HepG2 (cell line): ENCODE results near the gene PAX7. TPM values are rescaled to one million over a fixed set of nuclear protein-coding genes. Genes with fewer than 3 reads are reported as not detected.

Experiments used
- ATAC-seq: fragments of 200-7000 bp; cut with Tn5 transposase; 3 replicates; pipeline ENCODE4 v1.9.1; 2020; ENCODE audit warnings: mild to moderate bottlenecking, moderate library complexity
- BruUV-seq: library from RNA; stranded (reverse); fragments of 400-500 nt; replicated peaks from 2 replicates; lab custom pipeline; 2021; lab: Mats Ljungman, UMichigan
- CTCF ChIA-PET: fragments of 300-600 bp; formaldehyde crosslinking; extraction: SDS; loops from one replicate; lab custom pipeline; 2021; ENCODE audit warnings: low total read pairs, inconsistent platforms, low intra/inter-chr PET ratio; lab: Yijun Ruan, JAX
- POLR2A ChIA-PET: fragments of 350-600 bp; sonication (Branson Sonifier 250); formaldehyde crosslinking; loops from one replicate; lab custom pipeline; 2020; ENCODE audit warnings: antibody characterized with exemption, inconsistent platforms; lab: Yijun Ruan, JAX
- DNase-seq: peaks from one replicate; pipeline ENCODE4 v3.0.0-alpha.2; 2015; ENCODE audit warnings: low spot score
- FAIRE-seq: peaks from 3 replicates; lab custom pipeline; 2011; peaks lifted over from hg19 to GRCh38; lab: Jason Lieb, UNC
- H2AFZ ChIP-seq: one replicate; pipeline ENCODE4 v1.6.1; 2011; ENCODE audit warnings: low read length, inconsistent platforms
- H3K27ac ChIP-seq: fragments of 300-600 bp; 3 replicates; pipeline ENCODE4 v1.8.0; 2011; ENCODE audit warnings: mixed run types, mild to moderate bottlenecking, mixed read lengths, low read length, inconsistent platforms; ENCODE audit not compliant: insufficient read depth; ENCODE audit errors: extremely low read length
- H3K27me3 ChIP-seq, 2 experiments: fragments of 200-600 bp in 1 of 2; 2 replicates in 1 of 2; 3 replicates in 1 of 2; pipeline versions ENCODE4 v1.6.0 to v1.8.0; 2011; ENCODE audit warnings: low read length in 2 of 2, mild to moderate bottlenecking in 2 of 2, moderate library complexity in 2 of 2, inconsistent platforms in 1 of 2; ENCODE audit not compliant: insufficient read depth in 2 of 2, control insufficient read depth in 1 of 2
- H3K36me3 ChIP-seq, 2 experiments: fragments of 200-600 bp in 1 of 2; replicated peaks in 1 of 2; 2 replicates in 1 of 2; 3 replicates in 1 of 2; pipeline versions ENCODE4 v1.5.1 to v1.8.0; 2011; ENCODE audit warnings: low read length in 2 of 2, inconsistent platforms in 1 of 2; ENCODE audit not compliant: insufficient read depth in 2 of 2, control insufficient read depth in 1 of 2
- H3K4me1 ChIP-seq: 2 replicates; pipeline ENCODE4 v1.5.1; 2012; ENCODE audit warnings: low read length, inconsistent platforms; ENCODE audit not compliant: insufficient read depth
- H3K4me2 ChIP-seq: 2 replicates; pipeline ENCODE4 v1.6.0; 2011; ENCODE audit warnings: low read depth, low read length, inconsistent platforms
- H3K4me3 ChIP-seq, 3 experiments: fragments of 200-600 bp in 1 of 3; sonication (generic), shearing (Covaris generic) in 1 of 3; replicated peaks in 1 of 3; 2 replicates each; pipeline ENCODE4 v1.5.1; 2011 to 2016; ENCODE audit warnings: low read length in 3 of 3, inconsistent platforms in 2 of 3, low read depth in 2 of 3, mild to moderate bottlenecking in 2 of 3, control low read depth in 1 of 3, mixed read lengths in 1 of 3; ENCODE audit not compliant: insufficient read depth in 1 of 3
- H3K79me2 ChIP-seq: one replicate; pipeline ENCODE4 v1.6.1; 2011; ENCODE audit warnings: low read length, inconsistent platforms; ENCODE audit not compliant: insufficient read depth
- H3K9ac ChIP-seq: 2 replicates; pipeline ENCODE4 v1.6.0; 2011; ENCODE audit warnings: mild to moderate bottlenecking, low read depth, low read length, inconsistent platforms; ENCODE audit not compliant: insufficient read depth
- H3K9me3 ChIP-seq: 2 replicates; pipeline ENCODE4 v1.5.1; 2012; ENCODE audit warnings: mild to moderate bottlenecking, low read length
- H4K20me1 ChIP-seq: 2 replicates; pipeline ENCODE4 v1.6.0; 2011; ENCODE audit warnings: inconsistent platforms, mild to moderate bottlenecking, low read length, moderate library complexity; ENCODE audit not compliant: insufficient read depth
- NBN ChIP-seq: fragments of 450-650 bp; conservative IDR thresholded peaks from 2 replicates; pipeline ENCODE4 v1.6.1; 2017
- PAWR ChIP-seq: sonication (generic); formaldehyde crosslinking; IDR thresholded peaks from 2 replicates; pipeline ENCODE4 v1.4.0; 2020; ENCODE audit warnings: missing genetic modification reagents, mild to moderate bottlenecking, borderline replicate concordance
- SRSF4 ChIP-seq: fragments of 200-400 bp; formaldehyde crosslinking; IDR thresholded peaks from one replicate; pipeline ENCODE4 v1.6.1; 2018; ENCODE audit warnings: mild to moderate bottlenecking, low read depth, low read length, moderate library complexity; ENCODE audit not compliant: poor library complexity, severe bottlenecking
- YY1 ChIP-seq: IDR thresholded peaks from 2 replicates; pipeline ENCODE4 v1.6.1; 2011; ENCODE audit warnings: low read length, low read depth, moderate library complexity, mild to moderate bottlenecking; ENCODE audit not compliant: insufficient read depth, insufficient replicate concordance
- ZNF432 ChIP-seq: sonication (generic); formaldehyde crosslinking; IDR thresholded peaks from 2 replicates; pipeline ENCODE4 v1.5.0; 2020; ENCODE audit warnings: missing genetic modification reagents, mild to moderate bottlenecking, borderline replicate concordance
- ZNF619 ChIP-seq: sonication (generic); formaldehyde crosslinking; IDR thresholded peaks from 2 replicates; pipeline ENCODE4 v1.4.0; 2020; ENCODE audit warnings: mild to moderate bottlenecking, missing genetic modification reagents
- WGBS: methylation state at CpG from one replicate; pipeline ENCODE4 v1.1.6; 2017; ENCODE audit warnings: low lambda C conversion rate; 5-methylcytosine and 5-hydroxymethylcytosine counted together
- in situ Hi-C: cut with HindIII; loops from 2 replicates; pipeline ENCODE4 v1.10.0; 2017; ENCODE audit warnings: low pct_unique_long_range_greater_than_20kb; ENCODE audit not compliant: extremely low pct_ligation_motif_present
- intact Hi-C: fragments of 100-400 bp; cut with micrococcal nuclease; formaldehyde crosslinking; loops from one replicate; pipeline ENCODE4 v1.10.0; 2022; ENCODE audit not compliant: unreplicated experiment
- polyA plus RNA-seq, 8 experiments: library from polyadenylated mRNA; depleted of rRNA in 3 of 8; stranded (reverse) in 7 of 8; unstranded in 1 of 8; fragments of >200 nt; fragmentation: Illumina TruSeq in 4 of 8; extraction: Trizol in 4 of 8; gene quantifications; 2 replicates each; pipeline versions ENCODE4 v1.2.1 to v1.2.3, GENCODE V29; 2011 to 2016; ENCODE audit warnings: low read depth in 4 of 8, missing spikeins in 1 of 8, mixed read lengths in 1 of 8; ENCODE audit not compliant: insufficient read depth in 1 of 8
- total RNA-seq, 5 experiments: library from RNA; depleted of rRNA; stranded (reverse); fragments of >200 nt; fragmentation: Illumina TruSeq; extraction: Trizol; gene quantifications; 2 replicates each; pipeline ENCODE4 v1.2.3, GENCODE V29; 2016; ENCODE audit warnings: low read depth in 1 of 5
- TF ChIP-seq, protein P1 (sequence below): sonication (generic); formaldehyde crosslinking; IDR thresholded peaks from 2 replicates; pipeline ENCODE4 v1.5.1; 2020; ENCODE audit warnings: mild to moderate bottlenecking, moderate library complexity, missing genetic modification reagents
- TF ChIP-seq, protein P2 (sequence below): sonication (generic); formaldehyde crosslinking; IDR thresholded peaks from 2 replicates; pipeline ENCODE4 v1.4.0; 2020; ENCODE audit warnings: missing genetic modification reagents
- TF ChIP-seq, protein P3 (sequence below): sonication (generic); formaldehyde crosslinking; IDR thresholded peaks from 2 replicates; pipeline ENCODE4 v1.4.0; 2020; ENCODE audit warnings: missing genetic modification reagents, borderline replicate concordance

PAX7 gene
- total and polyA plus RNA-seq, 2 of the 13 experiments (the other 11 are each of a cell fraction or from before 2014, with no cell fraction given): not detected

DNA sequence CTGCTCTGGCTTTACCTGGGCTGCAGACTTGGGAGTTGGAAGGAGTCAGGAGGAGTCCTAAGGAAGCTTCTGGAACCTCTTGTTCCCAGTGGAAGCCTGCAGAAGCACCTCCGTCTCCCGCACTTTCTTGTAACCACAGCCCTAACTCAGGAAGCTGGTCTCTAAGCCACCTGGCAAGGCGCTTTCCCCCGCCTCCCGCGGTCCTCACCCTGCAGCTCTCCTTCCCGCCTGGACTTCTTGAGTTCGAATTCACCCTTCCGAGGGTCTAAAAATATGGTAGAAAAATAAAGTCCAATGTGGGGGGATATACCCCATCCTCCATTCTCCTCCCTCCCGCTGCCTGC, 15.1 kb downstream of the PAX7 start:
- in situ Hi-C loops (no loop called here), intact Hi-C loops (no loop called here)
- no peaks in the 10 kb centered on the region for H3K36me3 ChIP-seq
- no peak for DNase-seq
- H3K79me2 ChIP-seq: no peaks in the 10 kb centered on the region
- peak overlapping the region; percentile 54 for H3K4me2 ChIP-seq
- H3K4me3 ChIP-seq: no peak overlapping the region
- no peak for ATAC-seq
- no TSS peak for BruUV-seq
- H3K9me3 ChIP-seq: no peaks in the 10 kb centered on the region
- H3K9ac ChIP-seq: no peak overlapping the region
- no peak overlapping the region for H3K27ac ChIP-seq
- FAIRE-seq: no peak
- H3K27me3 ChIP-seq: peaks cover 19 to 94% of the 10 kb centered on the region in 2 experiments
- 36% methylated on average over 9 of the region's 10 CpGs for WGBS
- H4K20me1 ChIP-seq: peaks cover 25% of the 10 kb centered on the region; the same call in 1 of the 2 replicates
- TF ChIP-seq NBN (no peak), ZNF432 (no peak), ZNF619 (CRISPR knock-in tag) (no peak), YY1 (no peak), PAWR (CRISPR knock-in tag) (no peak), SRSF4 (no peak)
- TF ChIP-seq, protein P1, sequence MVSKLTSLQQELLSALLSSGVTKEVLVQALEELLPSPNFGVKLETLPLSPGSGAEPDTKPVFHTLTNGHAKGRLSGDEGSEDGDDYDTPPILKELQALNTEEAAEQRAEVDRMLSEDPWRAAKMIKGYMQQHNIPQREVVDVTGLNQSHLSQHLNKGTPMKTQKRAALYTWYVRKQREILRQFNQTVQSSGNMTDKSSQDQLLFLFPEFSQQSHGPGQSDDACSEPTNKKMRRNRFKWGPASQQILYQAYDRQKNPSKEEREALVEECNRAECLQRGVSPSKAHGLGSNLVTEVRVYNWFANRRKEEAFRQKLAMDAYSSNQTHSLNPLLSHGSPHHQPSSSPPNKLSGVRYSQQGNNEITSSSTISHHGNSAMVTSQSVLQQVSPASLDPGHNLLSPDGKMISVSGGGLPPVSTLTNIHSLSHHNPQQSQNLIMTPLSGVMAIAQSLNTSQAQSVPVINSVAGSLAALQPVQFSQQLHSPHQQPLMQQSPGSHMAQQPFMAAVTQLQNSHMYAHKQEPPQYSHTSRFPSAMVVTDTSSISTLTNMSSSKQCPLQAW: no peak
- TF ChIP-seq, protein P2, sequence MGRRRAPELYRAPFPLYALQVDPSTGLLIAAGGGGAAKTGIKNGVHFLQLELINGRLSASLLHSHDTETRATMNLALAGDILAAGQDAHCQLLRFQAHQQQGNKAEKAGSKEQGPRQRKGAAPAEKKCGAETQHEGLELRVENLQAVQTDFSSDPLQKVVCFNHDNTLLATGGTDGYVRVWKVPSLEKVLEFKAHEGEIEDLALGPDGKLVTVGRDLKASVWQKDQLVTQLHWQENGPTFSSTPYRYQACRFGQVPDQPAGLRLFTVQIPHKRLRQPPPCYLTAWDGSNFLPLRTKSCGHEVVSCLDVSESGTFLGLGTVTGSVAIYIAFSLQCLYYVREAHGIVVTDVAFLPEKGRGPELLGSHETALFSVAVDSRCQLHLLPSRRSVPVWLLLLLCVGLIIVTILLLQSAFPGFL (CRISPR knock-in tag): no peak
- TF ChIP-seq, protein P3, sequence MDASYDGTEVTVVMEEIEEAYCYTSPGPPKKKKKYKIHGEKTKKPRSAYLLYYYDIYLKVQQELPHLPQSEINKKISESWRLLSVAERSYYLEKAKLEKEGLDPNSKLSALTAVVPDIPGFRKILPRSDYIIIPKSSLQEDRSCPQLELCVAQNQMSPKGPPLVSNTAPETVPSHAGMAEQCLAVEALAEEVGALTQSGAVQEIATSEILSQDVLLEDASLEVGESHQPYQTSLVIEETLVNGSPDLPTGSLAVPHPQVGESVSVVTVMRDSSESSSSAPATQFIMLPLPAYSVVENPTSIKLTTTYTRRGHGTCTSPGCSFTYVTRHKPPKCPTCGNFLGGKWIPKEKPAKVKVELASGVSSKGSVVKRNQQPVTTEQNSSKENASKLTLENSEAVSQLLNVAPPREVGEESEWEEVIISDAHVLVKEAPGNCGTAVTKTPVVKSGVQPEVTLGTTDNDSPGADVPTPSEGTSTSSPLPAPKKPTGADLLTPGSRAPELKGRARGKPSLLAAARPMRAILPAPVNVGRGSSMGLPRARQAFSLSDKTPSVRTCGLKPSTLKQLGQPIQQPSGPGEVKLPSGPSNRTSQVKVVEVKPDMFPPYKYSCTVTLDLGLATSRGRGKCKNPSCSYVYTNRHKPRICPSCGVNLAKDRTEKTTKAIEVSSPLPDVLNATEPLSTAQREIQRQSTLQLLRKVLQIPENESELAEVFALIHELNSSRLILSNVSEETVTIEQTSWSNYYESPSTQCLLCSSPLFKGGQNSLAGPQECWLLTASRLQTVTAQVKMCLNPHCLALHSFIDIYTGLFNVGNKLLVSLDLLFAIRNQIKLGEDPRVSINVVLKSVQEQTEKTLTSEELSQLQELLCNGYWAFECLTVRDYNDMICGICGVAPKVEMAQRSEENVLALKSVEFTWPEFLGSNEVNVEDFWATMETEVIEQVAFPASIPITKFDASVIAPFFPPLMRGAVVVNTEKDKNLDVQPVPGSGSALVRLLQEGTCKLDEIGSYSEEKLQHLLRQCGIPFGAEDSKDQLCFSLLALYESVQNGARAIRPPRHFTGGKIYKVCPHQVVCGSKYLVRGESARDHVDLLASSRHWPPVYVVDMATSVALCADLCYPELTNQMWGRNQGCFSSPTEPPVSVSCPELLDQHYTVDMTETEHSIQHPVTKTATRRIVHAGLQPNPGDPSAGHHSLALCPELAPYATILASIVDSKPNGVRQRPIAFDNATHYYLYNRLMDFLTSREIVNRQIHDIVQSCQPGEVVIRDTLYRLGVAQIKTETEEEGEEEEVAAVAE (CRISPR knock-in tag): no peak
- CTCF ChIA-PET: no interaction called here
- no peak overlapping the region for H2AFZ ChIP-seq
- peaks cover 42% of the 10 kb centered on the region for H3K4me1 ChIP-seq
- POLR2A ChIA-PET: no interaction called here
